Ovary (tissue), 3 donors: ENCODE results near the gene GCNT2.

Experiments
- CTCF ChIP-seq, 3 donors: fragments of 450-650 bp in 2 of 3; fragments of 200-600 bp in 1 of 3; IDR thresholded peaks; one replicate each; pipeline versions ENCODE4 v1.5.1 to v1.8.0; 2016 to 2022; ENCODE audit warnings: antibody characterized with exemption in 3 of 3, mild to moderate bottlenecking in 1 of 3
- EP300 ChIP-seq: sonication (generic); formaldehyde crosslinking; IDR thresholded peaks from one replicate; pipeline ENCODE4 v1.6.1; 2017; ENCODE audit warnings: antibody characterized with exemption
- donor health status: DM: no; HTN: no; CAD: no.

GRCh38 chr6:10655508-10656055 is 134.4 kb downstream of the GCNT2 start:
- no peak for TF ChIP-seq EP300
- no peak for TF ChIP-seq CTCF (IDR thresholded peaks at IDR 0.05)
